Measurements from ENCODE around the gene OBI1.
"Not testable (repeated sequence)": the region's sequence is repeated elsewhere in the genome, so short reads cannot be mapped to it uniquely, and the experiment has no call there.

The OBI1 gene

DNA sequence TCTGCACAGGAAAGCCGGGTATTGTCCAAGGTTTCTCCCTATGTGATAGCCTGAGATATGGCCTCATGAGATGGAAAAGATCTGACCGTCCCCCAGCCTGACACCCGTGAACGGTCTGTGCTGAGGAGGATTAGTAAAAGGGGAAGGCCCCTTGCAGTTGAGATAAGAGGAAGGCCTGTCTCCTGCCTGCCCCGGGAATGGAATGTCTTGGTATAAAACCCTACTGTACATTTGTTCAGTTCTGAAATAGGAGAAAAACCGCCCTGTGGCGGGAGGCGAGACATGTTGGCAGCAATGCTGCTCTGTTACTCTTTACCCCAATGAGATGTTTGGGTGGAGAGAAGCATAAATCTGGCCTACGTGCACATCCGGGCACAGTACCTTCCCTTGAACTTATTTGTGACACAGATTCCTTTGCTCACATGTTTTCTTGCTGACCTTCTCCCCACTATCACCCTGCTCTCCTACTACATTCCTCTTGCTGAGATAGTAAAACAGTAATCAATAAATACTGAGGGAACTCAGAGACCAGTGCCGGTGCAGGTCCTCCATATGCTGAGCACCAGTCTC lies 11.8 kb downstream of the OBI1 start:
- DNase-seq: not testable (repeated sequence)

DNA sequence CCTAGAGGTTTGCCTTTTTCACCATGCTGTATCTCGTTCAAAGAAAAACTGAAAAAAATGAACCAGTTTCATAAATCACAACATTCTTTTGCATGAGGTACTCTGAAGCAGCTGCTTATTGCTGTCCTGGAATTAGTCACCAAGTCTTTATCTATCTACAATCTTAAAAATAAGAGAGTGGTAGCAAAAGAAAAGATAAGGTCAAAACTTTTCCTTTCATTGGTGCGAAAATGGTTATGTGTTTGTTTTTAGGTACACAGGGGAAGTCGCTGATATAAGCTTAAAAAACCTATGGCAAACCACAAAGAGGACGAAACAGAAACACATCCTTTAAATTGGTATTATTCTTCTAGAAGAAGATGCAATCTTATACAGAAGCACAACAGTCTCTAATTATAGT lies 20.7 kb downstream of the OBI1 start:
- no peak for DNase-seq

DNA sequence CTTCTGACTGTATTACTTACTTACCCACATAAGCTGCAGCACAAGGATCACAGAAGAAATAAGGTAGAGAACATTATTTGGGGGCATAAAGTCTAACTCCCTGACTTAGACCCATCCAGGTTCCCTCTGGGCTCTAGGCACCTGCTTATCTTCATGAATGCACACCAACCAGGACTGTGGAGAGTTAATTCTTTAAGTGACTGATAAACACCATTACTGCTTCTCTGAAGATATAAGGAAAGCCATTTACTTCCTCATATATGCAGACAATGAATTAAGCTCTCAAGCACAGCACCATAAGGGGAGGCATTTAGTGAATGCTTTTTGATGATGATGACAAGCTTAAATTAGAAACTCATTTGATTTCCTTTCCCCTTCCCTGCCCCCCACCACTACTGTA lies 22.5 kb downstream of the OBI1 start:
- no peak for DNase-seq

DNA sequence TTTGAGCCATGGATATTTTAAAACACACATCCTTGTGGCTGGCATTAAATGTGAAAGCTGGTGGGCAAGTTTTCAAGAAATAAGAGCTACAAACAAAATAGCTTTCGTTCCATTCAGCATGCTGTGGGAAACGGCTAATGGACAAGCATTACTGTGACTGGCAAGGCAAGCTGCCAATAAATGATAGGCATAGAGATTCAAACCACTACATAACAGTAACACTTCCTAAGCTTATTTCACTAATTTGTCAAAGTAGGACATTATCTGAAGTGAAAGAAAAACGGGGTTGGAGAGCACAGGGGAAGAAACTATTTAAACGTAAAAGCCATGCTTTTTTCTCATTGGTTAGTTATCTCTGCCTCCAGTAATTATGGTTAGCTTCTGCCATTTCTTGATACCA lies 26.0 kb downstream of the OBI1 start:
- DNase-seq: no peak

DNA sequence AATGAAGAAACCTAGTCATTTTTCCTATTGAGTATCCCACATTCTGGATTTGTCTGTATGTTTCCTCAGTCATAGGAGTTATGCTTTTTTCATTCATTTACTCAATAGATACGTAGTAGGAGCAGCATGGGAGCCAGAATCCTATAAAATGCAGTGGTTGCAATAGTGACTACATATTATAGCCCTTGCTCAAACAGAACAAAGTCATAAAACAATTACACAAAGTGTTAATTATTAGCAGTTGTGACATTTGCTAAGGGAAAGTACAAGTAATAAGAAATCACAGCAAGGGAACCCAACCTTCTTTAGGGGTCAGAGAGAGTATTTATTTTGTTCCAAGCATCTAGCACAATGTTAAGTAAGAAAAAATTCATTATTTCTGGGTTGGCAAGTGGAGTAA lies 27.9 kb downstream of the OBI1 start:
- DNase-seq: no peak

DNA sequence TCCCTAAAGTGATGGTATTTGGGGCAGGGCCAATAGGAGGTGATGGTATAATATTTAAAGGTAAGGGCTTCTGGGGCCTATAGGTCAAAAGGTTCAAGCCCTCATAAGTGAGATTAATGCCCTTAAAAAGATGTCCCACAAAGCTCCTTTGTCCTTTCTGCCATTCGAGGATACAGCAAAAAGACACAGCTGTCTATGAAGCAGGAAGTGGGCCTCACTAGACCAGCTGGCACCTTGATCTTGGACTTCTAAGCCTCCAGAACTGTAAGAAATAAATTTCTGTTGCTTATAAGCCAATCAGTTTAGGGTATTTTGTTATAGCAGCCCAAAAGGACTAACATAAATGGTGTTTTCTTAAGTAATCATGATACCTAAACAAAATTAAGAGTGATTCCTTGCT lies 28.4 kb downstream of the OBI1 start:
- DNase-seq: no peak

DNA sequence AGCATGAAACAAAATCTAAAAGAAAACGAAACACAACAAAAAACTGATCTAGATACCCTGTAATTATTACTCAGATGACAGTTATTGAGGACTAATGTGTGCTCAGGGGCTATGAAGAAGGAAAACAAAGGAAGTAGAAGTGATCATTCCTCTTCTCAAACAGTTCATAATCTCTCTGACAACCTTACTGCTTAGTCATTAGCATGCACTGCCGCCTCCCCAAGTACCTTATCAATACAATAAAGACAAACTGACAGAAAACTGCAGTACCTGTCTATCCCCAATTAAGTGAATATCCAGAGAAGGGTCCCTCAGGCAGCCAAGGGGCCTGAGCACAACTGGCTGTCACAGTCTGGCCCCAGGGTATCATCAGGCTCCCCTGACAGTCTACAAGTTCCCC lies 33.6 kb downstream of the OBI1 start:
- DNase-seq: no peak

DNA sequence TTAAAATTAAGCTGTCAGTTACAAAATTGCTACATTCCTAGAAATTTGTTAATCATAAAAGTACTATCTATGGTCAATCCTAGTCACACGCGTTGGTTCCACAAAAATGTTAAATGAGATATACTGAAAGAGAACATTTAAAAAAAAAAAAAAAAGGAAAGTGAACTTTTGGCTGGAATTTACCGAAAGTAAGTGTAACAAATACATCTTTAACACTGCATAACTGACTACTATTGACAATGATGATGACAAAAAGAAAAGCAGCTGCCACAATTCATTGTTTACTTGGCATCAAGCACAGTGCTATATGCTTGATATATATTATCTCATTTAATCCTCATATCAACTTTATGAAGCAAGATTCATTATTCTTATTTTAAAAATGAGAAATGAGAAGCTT lies 35.8 kb downstream of the OBI1 start:
- DNase-seq: no peak

DNA sequence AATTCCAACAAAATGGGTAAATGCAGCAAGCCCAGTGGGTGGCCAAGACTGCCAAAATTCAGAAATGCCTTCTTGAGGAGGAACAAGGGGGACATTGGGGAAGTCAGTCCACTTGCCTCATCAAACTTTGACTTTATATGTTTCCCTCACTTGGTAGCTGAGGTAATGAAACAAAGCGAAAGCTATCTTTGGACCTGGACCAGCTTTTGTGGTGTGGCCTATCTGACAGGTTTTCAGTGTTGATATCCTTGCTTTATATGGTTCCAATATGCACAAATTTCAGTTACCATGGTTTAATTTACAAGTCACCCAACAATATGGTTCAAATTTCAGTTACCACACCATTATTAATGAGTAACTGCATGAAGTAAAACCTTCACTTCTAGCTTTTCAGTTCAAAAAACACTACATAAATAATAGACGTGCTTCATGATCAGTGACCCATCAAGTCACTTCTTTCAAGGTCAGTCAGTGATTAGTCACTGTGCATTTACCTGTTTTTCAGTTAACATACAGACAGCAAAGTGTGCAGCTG lies 38.0 kb downstream of the OBI1 start:
- DNase-seq: no peak

DNA sequence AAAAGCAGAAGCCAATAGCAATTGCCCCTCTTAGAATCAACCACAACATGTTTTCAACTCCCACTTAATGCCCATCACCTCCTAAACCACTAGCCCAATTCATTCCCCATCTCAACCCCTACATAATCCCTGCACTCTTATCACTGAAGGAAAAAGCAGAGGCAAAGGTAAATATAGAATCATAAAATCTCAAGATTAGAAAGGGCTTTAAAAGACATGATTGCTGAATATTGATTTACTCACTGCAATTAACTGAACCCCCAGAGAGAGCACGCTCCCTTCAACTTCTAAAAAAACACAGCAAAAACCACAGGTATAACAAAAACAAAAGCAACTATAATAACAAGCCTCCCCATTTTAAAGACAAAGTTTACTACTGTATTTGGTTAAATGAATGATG lies 40.5 kb downstream of the OBI1 start:
- no peak for DNase-seq

DNA sequence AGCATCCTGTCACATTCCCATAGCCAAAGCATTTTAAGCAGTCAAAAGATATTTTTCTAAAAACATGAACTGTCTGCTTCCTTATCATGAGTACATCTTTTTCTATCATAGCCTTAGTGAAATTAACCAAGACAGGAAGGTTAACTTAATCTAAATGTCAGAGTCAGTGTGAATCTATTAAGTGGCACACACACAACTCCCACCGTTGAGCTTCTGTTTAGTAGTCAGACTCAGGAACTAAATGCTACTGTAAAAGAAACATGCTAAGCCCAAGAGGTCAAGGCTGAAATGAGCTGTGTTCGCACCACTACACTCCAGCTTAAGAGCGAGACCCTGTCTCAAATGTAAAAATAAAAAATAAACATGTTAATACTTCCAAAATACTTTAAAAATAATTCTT lies 47.9 kb downstream of the OBI1 start:
- no peak for DNase-seq

DNA sequence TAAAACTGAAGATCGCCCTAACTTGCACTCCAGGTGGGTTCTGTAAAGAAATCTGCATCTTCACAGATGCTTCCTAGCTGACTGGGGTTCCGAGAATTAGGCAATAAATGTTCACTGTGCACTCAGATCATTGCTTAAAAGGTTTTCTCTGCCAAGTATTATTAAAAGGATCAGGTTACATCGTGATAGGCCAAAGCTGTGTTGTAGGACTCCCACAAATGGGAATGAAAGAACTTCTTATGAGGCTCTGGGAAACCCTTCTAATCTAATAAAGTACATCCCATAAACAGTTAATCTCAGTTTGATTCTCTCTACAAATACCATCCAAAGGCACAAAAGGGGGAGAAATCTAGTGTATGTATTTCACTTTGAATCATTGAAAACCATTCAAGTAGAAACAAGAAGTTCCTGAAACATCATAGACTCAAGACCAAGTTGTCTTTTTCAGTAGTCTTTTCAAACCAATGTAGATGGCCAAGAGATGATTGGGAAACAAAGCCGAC lies 48.5 kb downstream of the OBI1 start:
- no peak for DNase-seq

DNA sequence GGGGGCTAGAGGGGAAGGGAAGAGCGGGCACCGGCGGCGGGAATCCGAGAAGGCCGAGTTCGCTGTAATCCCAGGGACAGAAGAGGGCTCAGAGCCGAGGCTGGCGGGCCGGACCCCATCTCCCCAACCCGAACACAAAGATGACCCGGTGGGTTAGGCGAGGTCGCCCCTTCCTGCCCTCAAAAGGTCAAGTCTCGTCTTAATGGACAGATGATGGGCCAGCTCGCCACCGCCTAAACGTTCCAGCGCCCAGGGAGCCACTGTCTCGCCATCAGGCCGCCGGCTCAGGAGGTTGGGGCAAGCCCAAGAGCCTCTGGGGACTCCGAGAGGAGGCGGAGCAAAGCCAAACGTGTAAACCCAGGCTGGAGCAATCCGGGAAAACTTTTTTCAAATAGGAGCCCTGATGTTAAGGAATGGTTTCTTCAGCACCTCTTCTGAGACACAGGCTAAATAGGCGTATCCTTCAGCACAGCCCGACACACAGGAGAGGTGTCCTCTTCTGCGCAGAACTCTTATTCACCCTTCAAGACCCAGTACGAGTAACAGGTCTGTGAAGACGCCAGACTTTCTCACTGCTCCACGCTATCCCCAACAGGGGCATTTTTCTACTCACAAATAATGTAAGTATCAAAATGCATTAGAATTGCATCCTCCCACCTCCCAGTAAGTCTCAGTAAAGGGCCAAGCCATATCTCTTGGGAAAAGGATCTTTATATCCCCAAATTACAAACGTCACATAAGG lies 49.3 kb downstream of the OBI1 start:
- DNase-seq: no peak

DNA sequence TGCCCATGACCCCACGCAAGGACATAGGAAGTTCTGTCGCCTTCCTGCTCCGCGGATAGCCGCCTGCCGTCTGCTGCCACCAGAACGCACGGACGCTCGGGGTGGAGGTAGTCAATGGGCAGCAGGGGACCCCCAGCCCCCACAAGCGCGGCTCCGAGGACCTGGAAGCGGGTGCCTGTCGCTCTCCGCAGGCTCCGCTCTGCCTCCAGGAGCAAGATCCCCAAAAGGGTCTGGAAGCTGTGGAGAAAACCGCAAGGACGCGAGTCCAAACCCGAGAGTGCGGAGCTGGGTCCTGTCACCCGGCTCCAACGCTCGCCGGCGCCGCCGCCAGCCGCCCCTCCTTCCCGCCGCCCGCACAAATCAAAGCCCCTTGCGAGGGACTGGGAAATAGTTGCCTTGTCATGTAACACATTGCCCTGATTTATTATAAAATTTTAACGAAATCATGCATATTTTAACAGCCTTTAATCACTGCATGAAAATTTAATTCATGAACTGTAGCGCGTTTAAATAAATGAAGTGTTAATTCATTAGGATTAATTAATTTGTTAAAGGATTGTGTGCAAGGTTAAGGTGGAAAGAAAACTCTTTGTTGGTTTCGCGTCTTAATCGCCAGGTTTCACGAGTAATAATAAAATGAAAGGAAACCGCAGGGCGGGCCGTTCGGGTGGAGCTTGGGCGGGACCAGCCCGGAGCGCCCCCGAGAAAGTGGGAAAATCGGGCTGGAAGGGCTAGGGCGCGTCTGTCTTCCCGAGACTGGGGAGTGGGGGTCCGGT lies 50.1 kb downstream of the OBI1 start:
- DNase-seq: no peak

DNA sequence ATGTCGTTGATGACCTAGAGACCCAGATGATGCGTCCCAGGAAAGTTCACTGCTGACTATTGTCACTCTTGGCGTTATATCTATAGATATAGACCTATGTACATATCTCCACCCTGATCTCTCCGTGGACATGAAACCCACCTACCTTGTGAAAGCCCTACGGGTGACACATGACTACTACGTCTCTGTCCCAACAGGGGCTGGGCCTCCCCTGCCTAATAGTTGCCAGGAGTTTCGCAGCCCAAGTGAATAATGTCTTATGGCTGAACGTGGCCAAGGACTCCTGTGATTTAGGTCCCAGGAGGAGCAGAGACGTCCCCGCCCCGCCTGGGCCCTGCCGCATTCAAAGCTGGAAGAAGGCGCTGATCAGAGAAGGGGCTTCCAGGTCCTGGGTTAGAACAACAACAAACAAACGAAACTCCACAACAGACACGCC lies 50.7 kb downstream of the OBI1 start:
- no peak for DNase-seq

DNA sequence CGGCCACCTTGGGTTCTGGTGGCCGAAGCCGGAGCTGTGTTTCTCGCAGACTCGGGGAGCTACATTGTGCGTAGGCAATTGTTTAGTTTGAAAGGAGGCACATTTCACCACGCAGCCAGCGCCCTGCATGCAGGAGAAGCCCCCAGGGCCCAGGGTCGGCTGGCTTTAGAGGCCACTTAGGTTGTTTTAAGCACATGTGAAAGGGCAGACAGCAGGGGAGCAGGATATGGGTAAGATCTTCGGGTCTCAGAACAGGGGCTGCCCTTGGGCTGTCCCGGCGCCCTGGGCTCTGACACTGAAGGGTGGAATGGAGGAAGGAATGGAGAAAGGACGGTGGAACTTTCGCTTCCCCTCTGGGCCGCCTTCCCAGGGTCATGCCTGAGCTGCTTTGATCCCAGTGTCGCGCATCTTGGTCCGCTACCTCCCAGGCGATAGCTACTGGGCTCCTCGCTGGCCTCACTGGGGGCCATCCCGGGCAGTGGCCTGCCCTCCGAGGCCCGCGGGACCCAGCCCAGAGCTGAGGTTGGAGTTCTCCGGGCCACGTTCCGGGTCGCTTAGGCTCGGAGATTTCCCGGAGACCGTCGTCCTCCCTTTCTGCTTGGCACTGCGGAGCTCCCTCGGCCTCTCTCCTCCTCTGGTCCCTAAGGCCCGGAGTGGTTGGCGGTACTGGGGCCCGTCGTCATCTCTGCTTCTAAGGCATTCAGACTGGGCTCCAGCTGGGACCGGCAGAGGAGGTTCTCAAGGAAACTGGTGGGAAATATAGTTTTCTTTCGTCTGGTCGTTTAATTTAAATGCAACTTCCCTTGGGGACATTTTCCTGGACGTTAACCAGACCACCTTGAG lies 51.3 kb downstream of the OBI1 start:
- no peak for DNase-seq

DNA sequence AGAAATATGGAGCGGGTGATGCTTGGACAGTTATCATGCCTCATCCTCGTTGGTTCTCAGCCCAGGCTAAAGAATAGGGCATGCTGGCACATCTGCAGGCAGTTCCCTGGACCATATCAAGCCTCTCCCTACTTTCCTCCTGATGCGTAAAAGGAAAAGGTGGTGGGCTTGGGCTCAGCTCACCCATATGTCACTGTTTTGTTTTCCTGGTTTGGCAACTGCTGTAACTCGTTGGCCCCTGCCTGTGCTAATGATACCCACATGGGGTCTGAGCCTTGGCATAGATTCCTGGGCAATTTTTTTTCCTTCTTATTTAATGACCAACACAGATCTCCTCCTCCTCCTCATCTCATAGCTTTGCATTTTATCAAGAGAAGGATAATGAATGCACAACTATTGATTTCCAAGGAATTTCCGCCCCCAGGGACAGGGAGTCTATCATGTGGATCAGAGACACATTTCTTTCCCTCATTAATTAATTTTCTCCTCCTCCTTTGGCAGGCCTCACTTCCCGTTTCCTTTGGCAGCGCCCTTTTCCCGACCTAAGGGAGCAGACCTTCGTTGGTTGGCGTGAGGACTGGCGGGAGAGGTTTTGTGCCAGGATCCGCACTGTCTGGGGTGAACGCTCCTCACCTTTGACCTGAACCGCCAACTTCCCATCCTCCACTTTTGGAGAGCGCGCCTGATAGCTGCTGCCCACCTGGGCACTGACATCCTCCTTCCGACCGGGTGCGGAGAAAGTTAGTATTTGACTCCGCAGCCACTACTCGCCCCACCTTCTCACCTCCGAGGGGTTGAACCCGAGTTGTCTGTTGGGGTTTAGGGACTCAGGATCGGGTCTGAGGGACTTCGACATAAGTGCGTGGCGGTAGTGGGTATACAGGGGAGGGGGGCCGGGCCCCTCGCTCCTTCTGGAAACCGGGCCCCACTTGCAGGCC lies 52.2 kb downstream of the OBI1 start:
- DNase-seq: no peak

DNA sequence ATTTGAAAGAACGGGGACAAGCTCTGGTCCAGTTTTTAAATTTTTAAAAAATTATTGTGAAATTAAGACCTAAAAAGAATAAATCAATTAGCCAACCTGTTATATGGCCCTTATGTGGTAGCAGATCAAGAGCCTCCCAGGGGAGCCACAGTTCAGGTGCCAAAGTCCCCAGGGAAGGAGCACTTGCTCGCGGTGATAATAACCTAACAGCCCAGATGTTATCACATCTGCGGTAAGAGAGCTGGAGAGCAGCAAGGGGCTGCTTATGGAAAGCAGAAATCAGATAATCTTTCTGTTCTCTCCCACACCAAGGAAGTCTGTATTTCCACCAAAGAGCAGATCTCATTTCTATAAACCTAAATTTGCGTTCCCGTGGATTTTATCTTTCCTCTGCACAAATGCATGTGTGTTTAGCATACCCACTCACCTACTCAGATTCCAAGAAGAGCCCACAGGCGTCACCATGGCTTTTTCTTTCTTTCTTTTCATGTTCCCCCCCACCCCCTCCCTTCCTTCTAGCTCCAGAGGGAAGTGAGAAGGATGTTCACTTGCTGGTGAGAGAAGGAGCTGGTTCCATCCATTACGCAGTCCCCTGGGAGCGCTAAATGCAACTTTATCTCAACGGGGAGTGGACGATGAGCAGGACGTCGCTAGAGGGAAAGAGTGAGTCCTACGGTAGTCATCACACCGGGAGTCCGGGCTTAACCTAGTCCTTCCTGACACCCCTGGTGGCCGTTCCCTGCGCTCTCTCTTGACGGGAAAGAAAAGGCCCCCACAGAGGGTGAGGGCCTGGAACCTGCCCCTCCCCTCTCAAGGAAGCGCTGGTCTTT lies 54.0 kb downstream of the OBI1 start:
- no peak for DNase-seq

DNA sequence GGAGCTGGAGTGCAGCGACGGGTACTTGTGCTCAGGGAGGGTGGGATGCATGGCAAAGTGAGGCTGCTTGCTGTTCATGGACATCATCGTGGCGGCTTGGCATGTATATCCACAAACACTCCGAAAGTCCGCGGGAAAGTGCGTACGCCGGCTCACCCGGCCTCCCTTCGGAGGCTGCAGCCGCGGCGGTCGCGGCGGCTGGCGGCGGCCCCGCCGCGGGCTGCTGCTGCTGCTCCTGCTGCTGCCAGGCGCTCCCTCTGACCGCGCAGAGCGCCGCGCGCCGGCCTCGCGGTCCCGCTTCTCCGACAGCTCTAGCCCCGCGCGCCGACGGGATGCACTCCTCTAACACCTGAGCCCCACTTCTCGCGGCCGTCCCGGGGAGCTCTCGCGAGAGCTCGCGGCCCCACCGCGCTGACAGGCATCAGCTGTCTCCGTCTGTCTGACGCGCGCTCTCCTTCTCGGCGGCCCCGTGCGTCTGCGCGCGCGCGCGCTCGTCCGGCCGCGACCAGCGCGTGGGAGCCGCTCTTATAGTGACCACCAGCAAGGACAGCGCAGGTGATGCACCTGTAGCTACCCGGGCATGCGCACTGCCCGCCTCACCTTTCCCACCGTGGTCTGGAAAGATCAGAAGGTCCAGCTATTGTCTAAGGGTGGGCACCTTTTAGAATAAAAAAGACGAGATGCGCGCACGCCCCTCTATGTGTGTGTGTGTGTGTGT lies 55.6 kb downstream of the OBI1 start, which contains the start of gene POU4F1:
Gene POU4F1 (minus strand): TSS at position 313 of the 718 bp plus-strand sequence. CDS start 226 bp downstream, at position 87.
- peak; percentile 71 to 75 for DNase-seq

All from activated CD4-positive, alpha-beta T cell treated with anti-CD3 and anti-CD28 coated beads, Interleukin-2, amount 50 U/mL, for 48 hours (primary cell).